HG03159 (cell line): Measurements from ENCODE around the gene CD163.
"Not testable (repeated sequence)": the region's sequence is repeated elsewhere in the genome, so short reads cannot be mapped to it uniquely, and the experiment has no call there.

Source experiments
- ATAC-seq: cut with Tn5 transposase; IDR thresholded peaks from one replicate; pipeline ENCODE4 v1.9.1; 2021; ENCODE audit warnings: mild to moderate bottlenecking, moderate library complexity; ENCODE audit not compliant: unreplicated experiment

The CD163 gene

GRCh38 chr12:7451756-7452155, 51.8 kb downstream of the CD163 start:
- ATAC-seq = no peak

- ATAC-seq = no peak
Measured at GRCh38 chr12:7450667-7451066, 52.9 kb downstream of the CD163 start.

- ATAC-seq = no peak
Measured at GRCh38 chr12:7448099-7448498, 55.5 kb downstream of the CD163 start.

GRCh38 chr12:7444537-7444936, 59.0 kb downstream of the CD163 start:
- no peak for ATAC-seq

- no peak for ATAC-seq
Measured at GRCh38 chr12:7444076-7444475, 59.5 kb downstream of the CD163 start, which contains the start of gene CD163L1. CD163L1 (minus strand) TSS chr12:7444153; CDS start chr12:7444127, 26 bp downstream.

- no peak for ATAC-seq
Measured at GRCh38 chr12:7441216-7441615, 62.4 kb downstream of the CD163 start.

GRCh38 chr12:7439579-7440505, 63.7 kb downstream of the CD163 start:
- ATAC-seq = no peak

GRCh38 chr12:7438291-7438995, 65.1 kb downstream of the CD163 start:
- ATAC-seq = not testable (repeated sequence)

- ATAC-seq = not testable (repeated sequence)
Measured at GRCh38 chr12:7437494-7437893, 66.1 kb downstream of the CD163 start.

GRCh38 chr12:7434670-7435069, 68.9 kb downstream of the CD163 start:
- ATAC-seq = no peak

- ATAC-seq = no peak
Measured at GRCh38 chr12:7433276-7433822, 70.2 kb downstream of the CD163 start.

GRCh38 chr12:7431993-7432685, 71.4 kb downstream of the CD163 start:
- ATAC-seq = no peak
